Measurements from ENCODE around the gene ZG16. TPM values are rescaled to one million over a fixed set of nuclear protein-coding genes. Genes with fewer than 3 reads are reported as not detected.
"Not testable (repeated sequence)": the region's sequence is repeated elsewhere in the genome, so short reads cannot be mapped to it uniquely, and the experiment has no call there.

ZG16 gene
- total RNA-seq, 2 experiments from 2014 or later: not detected

DNA sequence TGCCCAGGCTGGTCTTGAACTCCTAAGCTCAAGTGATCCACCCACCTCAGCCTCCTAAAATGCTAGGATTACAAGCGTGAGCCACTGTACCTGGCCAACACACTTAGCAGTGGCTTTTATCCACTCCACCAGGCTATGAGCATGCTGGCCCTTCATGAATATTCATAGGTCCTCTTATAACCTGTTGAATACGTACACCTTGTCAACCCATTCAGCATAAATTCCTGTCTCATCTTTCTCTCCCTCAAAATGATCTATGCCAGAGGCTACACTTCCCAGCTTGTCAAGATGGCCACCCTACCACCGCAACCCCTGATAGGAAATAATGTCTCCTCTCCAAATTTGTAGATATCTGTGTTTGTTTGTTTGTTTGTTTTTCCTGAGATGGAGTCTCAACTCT lies 11.0 kb upstream of the ZG16 start:
- intact Hi-C loops (cut with micrococcal nuclease; ENCODE audit: unreplicated experiment): no loop called here
- Histone ChIP-seq H4K20me1 (ENCODE audit: insufficient read depth, low read length) (no peaks in the 10 kb centered on the region), H3K9me3 (ENCODE audit: low read length) (no peaks in the 10 kb centered on the region), H3K4me2 (ENCODE audit: low read length) (no peak overlapping the region), H3K4me1 (ENCODE audit: insufficient read depth, low read length, poor library complexity, severe bottlenecking) (no peaks in the 10 kb centered on the region), H3K27ac (ENCODE audit: low read depth, low read length, poor library complexity, severe bottlenecking) (no peak overlapping the region), H3K36me3 (ENCODE audit: insufficient read depth, low read length) (no peaks in the 10 kb centered on the region), H3K4me3 (ENCODE audit: low read depth, low read length, poor library complexity, severe bottlenecking) (no peak overlapping the region), H2AFZ (ENCODE audit: low read length) (no peak overlapping the region), H3K9me2 (ENCODE audit: insufficient read depth, low read length) (no peaks in the 10 kb centered on the region), H3K79me2 (ENCODE audit: insufficient read depth, low read depth, low read length) (no peaks in the 10 kb centered on the region)
- TF ChIP-seq, protein P1, sequence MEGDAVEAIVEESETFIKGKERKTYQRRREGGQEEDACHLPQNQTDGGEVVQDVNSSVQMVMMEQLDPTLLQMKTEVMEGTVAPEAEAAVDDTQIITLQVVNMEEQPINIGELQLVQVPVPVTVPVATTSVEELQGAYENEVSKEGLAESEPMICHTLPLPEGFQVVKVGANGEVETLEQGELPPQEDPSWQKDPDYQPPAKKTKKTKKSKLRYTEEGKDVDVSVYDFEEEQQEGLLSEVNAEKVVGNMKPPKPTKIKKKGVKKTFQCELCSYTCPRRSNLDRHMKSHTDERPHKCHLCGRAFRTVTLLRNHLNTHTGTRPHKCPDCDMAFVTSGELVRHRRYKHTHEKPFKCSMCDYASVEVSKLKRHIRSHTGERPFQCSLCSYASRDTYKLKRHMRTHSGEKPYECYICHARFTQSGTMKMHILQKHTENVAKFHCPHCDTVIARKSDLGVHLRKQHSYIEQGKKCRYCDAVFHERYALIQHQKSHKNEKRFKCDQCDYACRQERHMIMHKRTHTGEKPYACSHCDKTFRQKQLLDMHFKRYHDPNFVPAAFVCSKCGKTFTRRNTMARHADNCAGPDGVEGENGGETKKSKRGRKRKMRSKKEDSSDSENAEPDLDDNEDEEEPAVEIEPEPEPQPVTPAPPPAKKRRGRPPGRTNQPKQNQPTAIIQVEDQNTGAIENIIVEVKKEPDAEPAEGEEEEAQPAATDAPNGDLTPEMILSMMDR (conservative IDR thresholded peaks at IDR 0.05; ENCODE audit: low read length): no peak
- TF ChIP-seq EZH2phosphoT487 (IDR thresholded peaks at IDR 0.05; ENCODE audit: borderline replicate concordance, low read depth, low read length): no peak
- ChIA-PET POLR2A (interaction anchor here (1.3 kb wide), 1 partner anchor 23 kb away, joined by 3 read pairs; no protein-coding TSS in a partner anchor), CTCF (ENCODE audit: unreplicated experiment) (no interaction called here)
- no TSS peak for BruUV-seq (replicated peaks)
- no peak for DNase-seq (ENCODE audit: low spot score)

DNA sequence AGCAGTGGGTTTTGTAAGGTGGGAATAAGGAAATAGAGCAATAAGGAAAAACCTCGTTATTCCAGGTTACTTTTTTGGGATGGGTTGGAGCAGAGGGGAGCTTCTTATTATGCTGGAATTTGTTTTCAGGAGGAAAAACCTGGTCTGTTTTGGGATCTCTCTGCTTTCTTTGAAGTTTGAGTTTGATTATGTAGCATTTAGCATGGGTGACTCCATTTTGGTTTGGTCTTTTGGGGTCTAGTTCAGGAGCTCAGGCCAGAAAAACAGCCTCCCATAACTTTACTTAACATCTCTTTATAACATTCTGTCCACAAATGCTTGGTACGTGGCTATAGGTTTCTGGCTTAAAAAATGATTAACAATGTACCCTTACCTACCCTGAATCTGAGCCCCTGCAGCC lies 8.5 kb upstream of the ZG16 start:
- ChIA-PET CTCF (ENCODE audit: unreplicated experiment) (no interaction called here), POLR2A (interaction anchor here (0.6 kb wide), 1 partner anchor 150 kb away, joined by 3 read pairs; no protein-coding TSS in a partner anchor)
- Histone ChIP-seq H2AFZ (ENCODE audit: low read length) (no peak overlapping the region), H3K4me2 (ENCODE audit: low read length) (no peak overlapping the region), H3K9me3 (ENCODE audit: low read length) (no peaks in the 10 kb centered on the region), H3K9me2 (ENCODE audit: insufficient read depth, low read length) (no peaks in the 10 kb centered on the region), H3K4me1 (ENCODE audit: insufficient read depth, low read length, poor library complexity, severe bottlenecking) (no peaks in the 10 kb centered on the region), H3K36me3 (ENCODE audit: insufficient read depth, low read length) (no peaks in the 10 kb centered on the region), H4K20me1 (ENCODE audit: insufficient read depth, low read length) (no peaks in the 10 kb centered on the region), H3K79me2 (ENCODE audit: insufficient read depth, low read depth, low read length) (no peaks in the 10 kb centered on the region), H3K27ac (ENCODE audit: low read depth, low read length, poor library complexity, severe bottlenecking) (no peak overlapping the region), H3K4me3 (ENCODE audit: low read depth, low read length, poor library complexity, severe bottlenecking) (no peak overlapping the region)
- no TSS peak for BruUV-seq (replicated peaks)
- DNase-seq (ENCODE audit: low spot score): no peak
- intact Hi-C loops (cut with micrococcal nuclease; ENCODE audit: unreplicated experiment): no loop called here
- TF ChIP-seq, protein P1 (conservative IDR thresholded peaks at IDR 0.05; ENCODE audit: low read length): no peak
- no peak for TF ChIP-seq EZH2phosphoT487 (IDR thresholded peaks at IDR 0.05; ENCODE audit: borderline replicate concordance, low read depth, low read length)

DNA sequence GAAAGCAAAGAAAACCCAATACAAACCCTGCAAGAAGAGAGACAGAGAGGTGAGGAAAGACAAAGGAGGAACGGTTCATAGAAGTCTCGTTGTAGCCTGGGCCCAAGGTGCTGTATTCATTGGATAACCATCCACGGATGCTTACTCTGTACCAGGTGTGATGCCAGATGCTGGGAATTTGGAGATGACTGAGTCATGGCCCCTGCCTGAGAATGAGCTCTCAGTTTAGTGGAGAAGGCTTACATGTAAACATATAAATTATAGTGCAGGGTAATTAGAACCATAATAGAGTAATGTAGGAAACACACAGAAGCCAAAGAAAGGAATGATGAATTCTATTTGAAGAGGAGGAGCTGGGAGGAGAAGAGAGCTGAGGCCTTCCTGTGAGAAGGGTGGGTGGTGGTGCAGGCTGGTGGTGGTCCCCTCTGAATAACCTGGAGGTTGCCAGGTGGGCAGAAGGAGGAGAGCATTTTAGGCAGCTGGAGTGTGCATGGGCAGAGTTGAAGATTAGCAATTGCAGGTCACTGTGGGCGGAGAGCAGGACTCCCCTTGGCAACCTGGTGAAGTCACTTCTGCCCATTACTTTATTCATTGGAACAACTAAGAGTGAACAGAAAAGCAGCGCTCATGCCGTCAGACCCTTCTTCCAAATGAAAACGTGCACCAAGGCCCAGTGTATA lies 7.7 kb upstream of the ZG16 start:
- Histone ChIP-seq H3K36me3 (ENCODE audit: insufficient read depth, low read length) (no peaks in the 10 kb centered on the region), H4K20me1 (ENCODE audit: insufficient read depth, low read length) (no peaks in the 10 kb centered on the region), H3K4me2 (ENCODE audit: low read length) (no peak overlapping the region), H2AFZ (ENCODE audit: low read length) (no peak overlapping the region), H3K4me1 (ENCODE audit: insufficient read depth, low read length, poor library complexity, severe bottlenecking) (no peaks in the 10 kb centered on the region), H3K4me3 (ENCODE audit: low read depth, low read length, poor library complexity, severe bottlenecking) (no peak overlapping the region), H3K79me2 (ENCODE audit: insufficient read depth, low read depth, low read length) (no peaks in the 10 kb centered on the region), H3K27ac (ENCODE audit: low read depth, low read length, poor library complexity, severe bottlenecking) (no peak overlapping the region), H3K9me2 (ENCODE audit: insufficient read depth, low read length) (no peaks in the 10 kb centered on the region), H3K9me3 (ENCODE audit: low read length) (no peaks in the 10 kb centered on the region)
- TF ChIP-seq, protein P1 (conservative IDR thresholded peaks at IDR 0.05; ENCODE audit: low read length): no peak
- no peak for TF ChIP-seq EZH2phosphoT487 (IDR thresholded peaks at IDR 0.05; ENCODE audit: borderline replicate concordance, low read depth, low read length)
- intact Hi-C loops (cut with micrococcal nuclease; ENCODE audit: unreplicated experiment): no loop called here
- ChIA-PET CTCF (ENCODE audit: unreplicated experiment) (no interaction called here), POLR2A (interaction anchor here (1.1 kb wide), 1 partner anchor 41 kb away, joined by 3 read pairs; no protein-coding TSS in a partner anchor)
- no TSS peak for BruUV-seq (replicated peaks)
- DNase-seq (ENCODE audit: low spot score): no peak

DNA sequence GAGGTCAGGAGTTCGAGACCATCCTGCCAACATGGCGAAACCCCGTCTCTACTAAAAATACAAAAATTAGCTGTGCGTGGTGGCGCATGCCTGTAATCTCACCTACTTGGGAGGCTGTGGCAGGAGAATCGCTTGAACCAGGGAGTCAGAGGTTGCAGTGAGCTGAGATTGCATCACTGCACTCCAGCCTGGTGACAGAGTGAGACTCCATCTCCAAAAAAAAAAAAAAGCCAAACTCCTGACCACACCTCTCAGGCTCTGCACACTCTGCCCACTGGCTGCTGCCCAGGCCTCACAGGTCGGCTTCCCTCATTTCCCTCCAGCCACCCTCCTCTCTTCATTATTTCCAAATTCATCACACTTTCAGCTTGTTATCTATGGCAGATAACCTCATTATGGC lies 5.7 kb upstream of the ZG16 start:
- H3K27ac ChIP-seq (ENCODE audit: low read depth, low read length, poor library complexity, severe bottlenecking); H3K4me1 ChIP-seq (ENCODE audit: insufficient read depth, low read length, poor library complexity, severe bottlenecking); CTCF ChIA-PET (ENCODE audit: unreplicated experiment); BruUV-seq (replicated peaks); H3K4me2 ChIP-seq (ENCODE audit: low read length); H3K36me3 ChIP-seq (ENCODE audit: insufficient read depth, low read length); H4K20me1 ChIP-seq (ENCODE audit: insufficient read depth, low read length); H3K9me3 ChIP-seq (ENCODE audit: low read length); H3K9me2 ChIP-seq (ENCODE audit: insufficient read depth, low read length); H3K4me3 ChIP-seq (ENCODE audit: low read depth, low read length, poor library complexity, severe bottlenecking); DNase-seq (ENCODE audit: low spot score); intact Hi-C loops (cut with micrococcal nuclease; ENCODE audit: unreplicated experiment); H2AFZ ChIP-seq (ENCODE audit: low read length); H3K79me2 ChIP-seq (ENCODE audit: insufficient read depth, low read depth, low read length); POLR2A ChIA-PET: not testable (repeated sequence)
